Kidney (tissue), 14 donors: ENCODE data around the gene DIABLO. TPM values are rescaled to one million over a fixed set of nuclear protein-coding genes. Genes with fewer than 3 reads are reported as not detected.

Source experiments
- DNase-seq, 5 donors: peaks; one replicate each; pipeline ENCODE4 v3.0.0-alpha.2; 2013 to 2020
- FAIRE-seq: peaks from 2 replicates; lab custom pipeline; 2012; peaks lifted over from hg19 to GRCh38; lab: Jason Lieb, UNC
- H3K27ac ChIP-seq, 2 donors: one replicate each; pipeline ENCODE4 v1.7.0; 2013; ENCODE audit warnings: low read depth in 2 of 2, low read length in 2 of 2, inconsistent platforms in 1 of 2
- H3K27me3 ChIP-seq: one replicate; pipeline ENCODE4 v1.7.1; 2013; ENCODE audit warnings: low read length, inconsistent platforms; ENCODE audit not compliant: control insufficient read depth, insufficient read depth
- H3K36me3 ChIP-seq, 3 donors: one replicate each; pipeline versions ENCODE4 v1.7.0 to v1.7.1; 2013; ENCODE audit warnings: low read length in 3 of 3, control low read depth in 1 of 3, inconsistent platforms in 1 of 3; ENCODE audit not compliant: insufficient read depth in 3 of 3, control insufficient read depth in 2 of 3
- H3K4me1 ChIP-seq, 3 donors: one replicate each; pipeline versions ENCODE4 v1.7.0 to v1.7.1; 2013; ENCODE audit warnings: low read length in 3 of 3, inconsistent platforms in 1 of 3, low read depth in 1 of 3; ENCODE audit not compliant: control insufficient read depth in 2 of 3, insufficient read depth in 2 of 3
- H3K4me3 ChIP-seq, 3 donors: one replicate each; pipeline versions ENCODE4 v1.7.0 to v1.8.1; 2013; ENCODE audit warnings: low read length in 3 of 3, control low read depth in 1 of 3, inconsistent platforms in 1 of 3
- H3K9ac ChIP-seq, 3 donors: one replicate each; pipeline versions ENCODE4 v1.7.0 to v1.7.1; 2013; ENCODE audit warnings: low read length in 3 of 3, control low read depth in 1 of 3, inconsistent platforms in 1 of 3
- H3K9me3 ChIP-seq, 3 donors: one replicate each; pipeline versions ENCODE4 v1.7.0 to v1.7.1; 2013; ENCODE audit warnings: low read length in 3 of 3, control low read depth in 1 of 3, inconsistent platforms in 1 of 3; ENCODE audit not compliant: control insufficient read depth in 2 of 3, insufficient read depth in 1 of 3
- CTCF ChIP-seq: IDR thresholded peaks from 3 replicates; pipeline ENCODE4 v1.5.1; 2012; ENCODE audit warnings: mild to moderate bottlenecking, moderate library complexity, borderline replicate concordance; ENCODE audit not compliant: insufficient read depth; ENCODE audit errors: extremely low read depth
- intact Hi-C: fragments of 100-400 bp; cut with DNase I; formaldehyde crosslinking; loops from one replicate; pipeline ENCODE4 v1.11.1; 2022
- polyA plus RNA-seq: library from polyadenylated mRNA; stranded (reverse); fragments of 350-450 nt; fragmentation: Illumina TruSeq; extraction: RNeasy Lipid Tissue Mini Kit (QIAGEN cat#74804); gene quantifications from one replicate; pipeline ENCODE4 v1.2.3, GENCODE V29; 2014; ENCODE audit warnings: low read depth, low replicate concordance; ENCODE audit not compliant: insufficient read depth
- total RNA-seq: library from RNA; stranded (reverse); fragmentation: NEBNext Ultra II Directional; extraction: Animal tissue kit (Norgen Biotek cat#: 25700); gene quantifications from one replicate; pipeline ENCODE4 v1.2.1, GENCODE V29; 2021
- donor health status: control.
- donor health status: control.
- donor health status: control.
- donor health status: control.
- donor health status: control.
- donor health status: DM: yes; HTN: yes; CAD: no.
- donor health status: Normal renal cell carcinoma (clear cell type).

Gene DIABLO
- total and polyA plus RNA-seq, 2 donors from 2014 or later: 43.7 to 97.7 TPM

GRCh38 chr12:122195405-122195804 is 30.4 kb downstream of the DIABLO start:
- H3K27me3 ChIP-seq: no peaks in the 10 kb centered on the region
- DNase-seq: peak in 1 of 5 donors; percentile 15
- intact Hi-C loops: no loop called here
- no peak overlapping the region for H3K4me3 ChIP-seq
- H3K27ac ChIP-seq: no peak overlapping the region
- H3K9me3 ChIP-seq: no peaks in the 10 kb centered on the region
- H3K4me1 ChIP-seq: peaks cover 0 to 3% (median 0%) of the 10 kb centered on the region in 3 donors
- no peak overlapping the region for H3K9ac ChIP-seq
- TF ChIP-seq CTCF: no peak
- no peaks in the 10 kb centered on the region for H3K36me3 ChIP-seq
- no peak for FAIRE-seq

GRCh38 chr12:122194804-122195203 is 31.0 kb downstream of the DIABLO start:
- H3K27me3 ChIP-seq: no peaks in the 10 kb centered on the region
- intact Hi-C loops: no loop called here
- no peaks in the 10 kb centered on the region for H3K9me3 ChIP-seq
- no peak for FAIRE-seq
- H3K36me3 ChIP-seq: no peaks in the 10 kb centered on the region
- H3K27ac ChIP-seq: no peak overlapping the region
- H3K4me3 ChIP-seq: no peak overlapping the region
- no peak for TF ChIP-seq CTCF
- H3K9ac ChIP-seq: no peak overlapping the region
- no peaks in the 10 kb centered on the region for H3K4me1 ChIP-seq
- DNase-seq: no peak

GRCh38 chr12:122192441-122192840 is 33.4 kb downstream of the DIABLO start:
- H3K9me3 ChIP-seq: no peaks in the 10 kb centered on the region
- H3K36me3 ChIP-seq: no peaks in the 10 kb centered on the region
- H3K9ac ChIP-seq: no peak overlapping the region
- no peaks in the 10 kb centered on the region for H3K27me3 ChIP-seq
- no peak for TF ChIP-seq CTCF
- intact Hi-C loops: no loop called here
- H3K4me1 ChIP-seq: no peaks in the 10 kb centered on the region
- no peak overlapping the region for H3K27ac ChIP-seq
- peak in 1 of 5 donors; percentile 17 for DNase-seq
- no peak overlapping the region for H3K4me3 ChIP-seq
- no peak for FAIRE-seq
